ENCODE measurements around the gene SIL1. TPM values are rescaled to one million over a fixed set of nuclear protein-coding genes. Genes with fewer than 3 reads are reported as not detected.

SIL1 gene
- total and polyA plus RNA-seq, 2 donors (not counting 3 experiments of a cell fraction or from before 2014, with no cell fraction given), result 47.6 to 67.2 TPM

DNA sequence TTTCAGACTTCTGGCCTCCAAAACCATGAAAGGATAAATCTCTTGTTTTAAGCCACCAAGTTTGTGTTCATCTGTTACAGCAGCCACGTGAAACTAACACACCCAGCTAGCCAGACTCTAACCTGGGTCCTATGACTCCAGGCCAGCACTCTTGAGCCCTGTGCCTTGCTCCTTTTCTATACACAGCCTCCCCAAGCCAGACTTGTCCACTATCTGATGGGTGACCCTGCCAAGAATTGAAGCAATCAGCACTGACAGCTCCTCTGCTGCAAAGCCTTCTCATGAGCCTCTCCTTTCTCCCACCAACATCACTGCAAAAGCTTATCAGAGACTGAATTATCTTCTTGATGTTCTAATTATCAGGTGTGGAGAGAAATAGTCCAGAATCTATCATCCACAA is 41.4 kb downstream of the SIL1 start:
- intact Hi-C loops (cut with micrococcal nuclease), result no loop called here
- no peak overlapping the region for H3K9ac ChIP-seq (replicated peaks; ENCODE audit: extremely low read depth, insufficient read depth, low read length)
- H3K4me3 ChIP-seq (replicated peaks in 1 of 3; ENCODE audit: insufficient read depth in 1 of 3, low read depth in 1 of 3, low read length in 3 of 3), result no peak overlapping the region
- no peak overlapping the region for H3K4me2 ChIP-seq (ENCODE audit: insufficient read depth, low read length)
- no peak for DNase-seq (ENCODE audit: low read depth, low spot score)
- H2AFZ ChIP-seq (ENCODE audit: low read depth, low read length), result no peak overlapping the region
- no peak overlapping the region for H3K27ac ChIP-seq (ENCODE audit: insufficient read depth, low read depth, low read length)
- no peaks in the 10 kb centered on the region for H3K9me1 ChIP-seq (replicated peaks; ENCODE audit: control insufficient read depth, extremely low read depth, insufficient read depth, low read length)
- FAIRE-seq, result no peak
- no peaks in the 10 kb centered on the region for H3K36me3 ChIP-seq (ENCODE audit: control insufficient read depth in 2 of 2, extremely low read depth in 1 of 2, insufficient read depth in 2 of 2, low read length in 2 of 2)
- H3K27me3 ChIP-seq (ENCODE audit: control insufficient read depth in 2 of 2, insufficient read depth in 2 of 2, low read length in 2 of 2), result no peaks in the 10 kb centered on the region
- dilution Hi-C loops (cut with MboI; ENCODE audit: extremely low pct_ligation_motif_present, low sequenced_read_pairs), result no loop called here
- H3K79me2 ChIP-seq (ENCODE audit: control insufficient read depth, insufficient read depth, low read length), result no peaks in the 10 kb centered on the region
- H3K4me1 ChIP-seq (ENCODE audit: control insufficient read depth, extremely low read depth, insufficient read depth, low read length), result no peaks in the 10 kb centered on the region
- CTCF ChIA-PET, result interaction anchor here (0.9 kb wide), 1 partner anchor 16 kb away, joined by 4 read pairs; no protein-coding TSS in a partner anchor
- TF ChIP-seq EZH2 (IDR thresholded peaks at IDR 0.05; ENCODE audit: borderline replicate concordance, low read depth, low read length, severe bottlenecking) (no peak), POLR2A (IDR thresholded peaks at IDR 0.05; ENCODE audit: low read depth, low read length) (no peak), MYC (IDR thresholded peaks at IDR 0.05; ENCODE audit: low read depth, low read length) (no peak), FOS (IDR thresholded peaks at IDR 0.05; ENCODE audit: borderline replicate concordance, insufficient read depth, low read length) (no peak), JUN (IDR thresholded peaks at IDR 0.05; ENCODE audit: borderline replicate concordance, insufficient read depth, insufficient read length, low read depth) (no peak), POLR2AphosphoS5 (IDR thresholded peaks at IDR 0.05; ENCODE audit: insufficient read depth, low read depth, low read length) (no peak), GATA2 (IDR thresholded peaks at IDR 0.05; ENCODE audit: insufficient read depth, insufficient read length, low read depth, low read length) (no peak)
- TF ChIP-seq, protein P1, sequence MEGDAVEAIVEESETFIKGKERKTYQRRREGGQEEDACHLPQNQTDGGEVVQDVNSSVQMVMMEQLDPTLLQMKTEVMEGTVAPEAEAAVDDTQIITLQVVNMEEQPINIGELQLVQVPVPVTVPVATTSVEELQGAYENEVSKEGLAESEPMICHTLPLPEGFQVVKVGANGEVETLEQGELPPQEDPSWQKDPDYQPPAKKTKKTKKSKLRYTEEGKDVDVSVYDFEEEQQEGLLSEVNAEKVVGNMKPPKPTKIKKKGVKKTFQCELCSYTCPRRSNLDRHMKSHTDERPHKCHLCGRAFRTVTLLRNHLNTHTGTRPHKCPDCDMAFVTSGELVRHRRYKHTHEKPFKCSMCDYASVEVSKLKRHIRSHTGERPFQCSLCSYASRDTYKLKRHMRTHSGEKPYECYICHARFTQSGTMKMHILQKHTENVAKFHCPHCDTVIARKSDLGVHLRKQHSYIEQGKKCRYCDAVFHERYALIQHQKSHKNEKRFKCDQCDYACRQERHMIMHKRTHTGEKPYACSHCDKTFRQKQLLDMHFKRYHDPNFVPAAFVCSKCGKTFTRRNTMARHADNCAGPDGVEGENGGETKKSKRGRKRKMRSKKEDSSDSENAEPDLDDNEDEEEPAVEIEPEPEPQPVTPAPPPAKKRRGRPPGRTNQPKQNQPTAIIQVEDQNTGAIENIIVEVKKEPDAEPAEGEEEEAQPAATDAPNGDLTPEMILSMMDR (IDR thresholded peaks at IDR 0.05; ENCODE audit: extremely low read depth in 1 of 2, insufficient read depth in 1 of 2, low read depth in 1 of 2, low read length in 2 of 2), result no peak
- TF ChIP-seq, protein P2, sequence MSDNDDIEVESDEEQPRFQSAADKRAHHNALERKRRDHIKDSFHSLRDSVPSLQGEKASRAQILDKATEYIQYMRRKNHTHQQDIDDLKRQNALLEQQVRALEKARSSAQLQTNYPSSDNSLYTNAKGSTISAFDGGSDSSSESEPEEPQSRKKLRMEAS (IDR thresholded peaks at IDR 0.05; ENCODE audit: insufficient read depth, insufficient read length), result no peak
- POLR2A ChIA-PET, result no interaction called here
- H4K20me1 ChIP-seq (replicated peaks; ENCODE audit: control insufficient read depth, extremely low read depth, insufficient read depth, low read length), result no peaks in the 10 kb centered on the region
- no TSS peak for BruUV-seq (replicated peaks)
- no peaks in the 10 kb centered on the region for H3K9me3 ChIP-seq (replicated peaks; ENCODE audit: control insufficient read depth, insufficient read depth, low read length)
